Measurements from ENCODE around the gene ADAM33.

ADAM33 gene

GRCh38 chr20:3672547-3673171 lies 9.2 kb downstream of the ADAM33 start:
- no peak for FAIRE-seq
- TF ChIP-seq POLR2AphosphoS5 (IDR thresholded peaks at IDR 0.05; ENCODE audit: low read depth, low read length) (no peak), TAF1 (IDR thresholded peaks at IDR 0.05; ENCODE audit: low read depth, low read length) (no peak), POU2F2 (IDR thresholded peaks at IDR 0.05; ENCODE audit: low read depth, low read length) (no peak), SPI1 (IDR thresholded peaks at IDR 0.05; ENCODE audit: low read depth, low read length) (no peak), POLR2A (IDR thresholded peaks at IDR 0.05; ENCODE audit: low read depth, low read length) (no peak), PAX5 (IDR thresholded peaks at IDR 0.05; ENCODE audit: insufficient read depth, low read length, severe bottlenecking) (no peak)
- DNase-seq (ENCODE audit: insufficient read length, low spot score): no peak

DNA sequence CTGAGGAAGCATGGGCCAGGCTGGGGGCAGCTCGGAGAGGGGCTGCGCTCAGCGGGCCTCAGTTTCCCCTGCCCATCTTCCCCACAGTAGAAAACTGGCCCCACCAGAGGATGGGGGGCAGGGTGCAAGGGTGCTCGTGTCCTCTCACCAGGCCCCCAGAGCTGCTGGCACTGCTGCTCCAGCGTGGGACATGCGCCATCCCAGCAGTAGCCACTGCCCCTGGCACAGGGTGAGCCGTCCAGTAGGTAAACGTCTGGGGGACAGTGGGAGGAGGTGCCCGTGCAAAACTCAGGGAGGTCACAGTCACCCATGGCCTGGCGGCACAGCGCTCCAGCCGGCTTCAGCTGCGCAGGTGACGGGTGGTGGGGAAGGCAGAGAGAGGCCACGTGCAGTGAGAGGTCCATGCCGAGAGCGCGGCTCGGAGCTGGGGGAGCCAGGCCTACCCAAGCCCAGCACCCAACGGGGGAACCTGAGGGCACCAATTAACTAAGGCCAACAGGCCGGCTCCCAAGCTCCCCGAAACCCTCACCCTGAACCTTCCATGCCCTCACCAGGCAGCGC lies 9.7 kb downstream of the ADAM33 start:
- TF ChIP-seq POU2F2 (IDR thresholded peaks at IDR 0.05; ENCODE audit: low read depth, low read length) (no peak), TAF1 (IDR thresholded peaks at IDR 0.05; ENCODE audit: low read depth, low read length) (no peak)
- no peak for DNase-seq (ENCODE audit: insufficient read length, low spot score)
- no peak for FAIRE-seq

GRCh38 chr20:3670945-3671344 lies 10.9 kb downstream of the ADAM33 start:
- FAIRE-seq (no peak), DNase-seq (ENCODE audit: insufficient read length, low spot score) (no peak)
- TF ChIP-seq TAF1 (IDR thresholded peaks at IDR 0.05; ENCODE audit: low read depth, low read length): no peak
- no peak for TF ChIP-seq SPI1 (IDR thresholded peaks at IDR 0.05; ENCODE audit: low read depth, low read length)
- TF ChIP-seq POLR2A (IDR thresholded peaks at IDR 0.05; ENCODE audit: low read depth, low read length): no peak
- TF ChIP-seq POU2F2 (IDR thresholded peaks at IDR 0.05; ENCODE audit: low read depth, low read length): no peak
- no peak for TF ChIP-seq POLR2AphosphoS5 (IDR thresholded peaks at IDR 0.05; ENCODE audit: low read depth, low read length)
- no peak for TF ChIP-seq PAX5 (IDR thresholded peaks at IDR 0.05; ENCODE audit: insufficient read depth, low read length, severe bottlenecking)

DNA sequence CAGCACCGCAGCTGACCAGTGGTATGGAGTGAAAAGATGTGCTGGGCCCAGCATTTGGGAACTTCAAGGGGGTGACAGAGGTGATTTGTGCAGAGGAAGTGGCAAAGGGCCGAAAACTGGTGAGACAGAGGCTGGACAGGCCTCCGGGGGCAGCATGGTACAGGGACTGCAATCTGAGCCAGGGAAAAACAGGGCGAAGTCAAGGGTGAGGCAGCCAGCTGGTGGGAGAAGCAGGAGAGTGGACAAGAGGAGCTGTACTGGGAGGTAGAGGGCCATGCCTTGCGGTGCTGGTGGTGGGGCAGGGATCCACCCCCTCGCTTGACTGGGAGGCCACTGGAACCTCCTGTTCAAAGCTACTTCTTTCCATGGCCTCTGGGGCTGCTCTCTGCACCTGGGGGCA lies 11.3 kb downstream of the ADAM33 start:
- no peak for TF ChIP-seq TAF1 (IDR thresholded peaks at IDR 0.05; ENCODE audit: low read depth, low read length)
- no peak for TF ChIP-seq PAX5 (IDR thresholded peaks at IDR 0.05; ENCODE audit: insufficient read depth, low read length, severe bottlenecking)
- no peak for DNase-seq (ENCODE audit: insufficient read length, low spot score)

GRCh38 chr20:3669710-3670367 lies 12.0 kb downstream of the ADAM33 start:
- TF ChIP-seq PAX5 (IDR thresholded peaks at IDR 0.05; ENCODE audit: insufficient read depth, low read length, severe bottlenecking): no peak
- no peak for TF ChIP-seq POLR2AphosphoS5 (IDR thresholded peaks at IDR 0.05; ENCODE audit: low read depth, low read length)
- TF ChIP-seq TAF1 (IDR thresholded peaks at IDR 0.05; ENCODE audit: low read depth, low read length): no peak
- TF ChIP-seq POLR2A (IDR thresholded peaks at IDR 0.05; ENCODE audit: low read depth, low read length): no peak
- no peak for TF ChIP-seq POU2F2 (IDR thresholded peaks at IDR 0.05; ENCODE audit: low read depth, low read length)
- no peak for TF ChIP-seq SPI1 (IDR thresholded peaks at IDR 0.05; ENCODE audit: low read depth, low read length)
- DNase-seq (ENCODE audit: insufficient read length, low spot score): no peak
- no peak for FAIRE-seq

More for the DNA sequence above, 11.3 kb downstream of the ADAM33 start:
- FAIRE-seq: no peak

- TF ChIP-seq POLR2A (IDR thresholded peaks at IDR 0.05; ENCODE audit: low read depth, low read length) (no peak), TAF1 (IDR thresholded peaks at IDR 0.05; ENCODE audit: low read depth, low read length) (no peak), POLR2AphosphoS5 (IDR thresholded peaks at IDR 0.05; ENCODE audit: low read depth, low read length) (no peak), PAX5 (IDR thresholded peaks at IDR 0.05; ENCODE audit: insufficient read depth, low read length, severe bottlenecking) (no peak), POU2F2 (IDR thresholded peaks at IDR 0.05; ENCODE audit: low read depth, low read length) (no peak), SPI1 (IDR thresholded peaks at IDR 0.05; ENCODE audit: low read depth, low read length) (no peak)
- FAIRE-seq (no peak), DNase-seq (ENCODE audit: insufficient read length, low spot score) (no peak)
Observed at GRCh38 chr20:3667434-3668037, 14.3 kb downstream of the ADAM33 start.

GRCh38 chr20:3663858-3664257 lies 18.0 kb downstream of the ADAM33 start:
- no peak for DNase-seq (ENCODE audit: insufficient read length, low spot score)
- FAIRE-seq: no peak
- no peak for TF ChIP-seq SPI1 (IDR thresholded peaks at IDR 0.05; ENCODE audit: low read depth, low read length)
- TF ChIP-seq POU2F2 (IDR thresholded peaks at IDR 0.05; ENCODE audit: low read depth, low read length): no peak
- no peak for TF ChIP-seq PAX5 (IDR thresholded peaks at IDR 0.05; ENCODE audit: insufficient read depth, low read length, severe bottlenecking)
- no peak for TF ChIP-seq TAF1 (IDR thresholded peaks at IDR 0.05; ENCODE audit: low read depth, low read length)
- no peak for TF ChIP-seq POLR2AphosphoS5 (IDR thresholded peaks at IDR 0.05; ENCODE audit: low read depth, low read length)
- no peak for TF ChIP-seq POLR2A (IDR thresholded peaks at IDR 0.05; ENCODE audit: low read depth, low read length)

GRCh38 chr20:3663031-3663701 lies 18.6 kb downstream of the ADAM33 start, which contains the start of gene GFRA4:
GFRA4 (minus strand) TSS chr20:3663399; CDS start chr20:3663399, 0 bp downstream.
- FAIRE-seq (no peak), DNase-seq (ENCODE audit: insufficient read length, low spot score) (no peak)
- TF ChIP-seq POLR2A (IDR thresholded peaks at IDR 0.05; ENCODE audit: low read depth, low read length): no peak
- TF ChIP-seq TAF1 (IDR thresholded peaks at IDR 0.05; ENCODE audit: low read depth, low read length): no peak
- TF ChIP-seq SPI1 (IDR thresholded peaks at IDR 0.05; ENCODE audit: low read depth, low read length): no peak
- TF ChIP-seq POU2F2 (IDR thresholded peaks at IDR 0.05; ENCODE audit: low read depth, low read length): no peak
- TF ChIP-seq POLR2AphosphoS5 (IDR thresholded peaks at IDR 0.05; ENCODE audit: low read depth, low read length): no peak
- no peak for TF ChIP-seq PAX5 (IDR thresholded peaks at IDR 0.05; ENCODE audit: insufficient read depth, low read length, severe bottlenecking)

Data from GM12891 (cell line).